Skin epidermis (tissue), 12 donors: ENCODE results near the gene FOXD2.

ENCODE experiments used
- H3K27ac ChIP-seq, 21 experiments: fragments of 200-600 bp; sonication (generic) in 11 of 21; one replicate each; pipeline ENCODE4 v1.5.0; 2020; ENCODE audit warnings: mild to moderate bottlenecking in 3 of 21, inconsistent platforms in 2 of 21, moderate library complexity in 2 of 21
- H3K4me3 ChIP-seq, 7 experiments: fragments of 200-600 bp; sonication (generic) in 2 of 7; one replicate each; pipeline ENCODE4 v1.5.0; 2020; ENCODE audit warnings: inconsistent platforms in 2 of 7, mild to moderate bottlenecking in 2 of 7, moderate library complexity in 1 of 7

FOXD2 gene

GRCh38 chr1:47416319-47417169, 21.3 kb upstream of the FOXD2 start:
- Histone ChIP-seq H3K4me3 (peak overlapping the region in 2 of 7 experiments; percentile 23 to 33), H3K27ac (no peak overlapping the region)

GRCh38 chr1:47417170-47418044, 20.4 kb upstream of the FOXD2 start:
- peak overlapping the region in 1 of 7 experiments; percentile 33 for H3K4me3 ChIP-seq
- H3K27ac ChIP-seq = no peak overlapping the region

GRCh38 chr1:47418122-47418521, 19.7 kb upstream of the FOXD2 start:
- Histone ChIP-seq H3K4me3 (no peak overlapping the region), H3K27ac (no peak overlapping the region)

DNA sequence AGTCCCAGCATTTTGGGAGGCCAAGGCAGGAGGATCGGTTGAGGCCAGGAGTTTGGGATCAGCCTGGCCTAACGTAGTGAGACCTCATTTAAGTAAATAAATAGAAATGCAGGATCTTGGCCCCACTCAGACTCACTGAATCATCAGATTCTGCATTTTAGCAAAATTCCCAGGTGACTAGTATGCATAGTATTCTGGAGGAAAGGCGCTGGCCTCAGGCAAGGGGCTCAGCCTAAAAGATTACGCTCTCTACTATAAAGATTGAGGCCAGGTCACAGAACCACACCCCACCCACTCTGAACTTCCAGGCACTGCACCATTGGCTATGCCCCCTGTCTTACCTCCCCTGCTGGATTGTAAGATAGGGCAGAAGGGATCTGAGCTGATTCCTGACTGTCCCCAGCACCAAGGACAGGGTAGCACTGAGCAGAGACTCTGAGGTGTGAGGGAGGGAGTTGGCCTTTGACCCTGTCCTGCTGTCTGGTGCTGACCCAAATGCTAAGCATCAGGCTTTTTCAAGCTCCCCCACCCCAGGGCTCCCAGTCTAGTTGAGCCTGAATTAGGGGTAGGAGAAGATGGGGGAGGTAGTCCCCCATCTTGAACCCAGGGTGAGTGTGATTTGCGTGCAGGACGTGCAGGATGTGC, 19.0 kb upstream of the FOXD2 start:
- Histone ChIP-seq H3K27ac (no peak overlapping the region), H3K4me3 (no peak overlapping the region)

GRCh38 chr1:47420547-47420946, 17.3 kb upstream of the FOXD2 start:
- H3K27ac ChIP-seq = no peak overlapping the region
- no peak overlapping the region for H3K4me3 ChIP-seq

DNA sequence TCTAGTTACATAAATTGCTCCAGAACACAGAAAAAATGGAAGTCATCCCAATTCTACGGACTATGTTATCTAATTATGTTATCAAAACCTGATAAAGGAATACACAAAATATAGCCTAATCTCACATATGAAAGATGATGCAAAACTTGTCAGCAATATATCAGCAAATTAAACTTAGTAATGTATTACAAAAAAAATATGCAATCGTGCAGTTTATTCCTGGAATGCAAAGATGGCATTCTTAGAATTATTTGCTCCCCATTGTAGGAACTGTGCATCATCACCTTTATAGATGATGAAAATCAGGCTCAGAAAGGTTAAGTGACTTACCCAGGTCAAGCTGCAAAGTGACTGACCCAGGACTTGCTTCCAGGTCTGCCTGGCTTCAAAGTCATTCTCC, 14.0 kb upstream of the FOXD2 start:
- Histone ChIP-seq H3K27ac (no peak overlapping the region), H3K4me3 (no peak overlapping the region)

DNA sequence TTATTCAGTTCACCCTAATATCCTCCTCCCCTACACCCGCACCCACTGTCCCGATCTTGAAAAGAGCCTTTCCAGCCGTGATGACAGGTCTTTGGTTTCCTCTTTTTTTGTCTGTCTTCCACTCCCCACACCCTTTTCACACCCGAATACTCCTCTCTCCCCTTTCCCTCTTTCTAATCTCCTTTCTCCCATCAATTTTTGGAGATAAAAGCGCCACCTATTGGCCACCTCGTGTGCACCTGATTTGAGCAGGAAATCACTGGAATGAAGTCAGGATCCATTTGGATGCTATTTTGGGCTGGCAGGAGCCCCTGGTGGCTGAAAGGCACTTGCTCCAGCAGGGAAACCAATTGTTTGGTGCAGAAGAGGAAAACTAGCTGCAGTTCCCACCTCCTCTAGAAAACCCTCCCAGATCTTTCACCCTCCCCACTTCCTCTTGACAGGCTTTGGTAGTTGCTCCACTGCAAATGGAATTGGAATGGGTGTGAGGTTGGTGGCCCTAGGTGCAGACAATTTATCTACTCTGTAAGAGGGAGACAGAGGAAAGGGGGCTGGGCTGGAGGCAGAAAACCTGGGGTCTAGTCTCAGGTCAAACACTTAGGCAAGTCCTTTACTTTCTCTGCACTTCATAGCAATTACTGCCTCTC, 13.4 kb upstream of the FOXD2 start:
- no peak overlapping the region for H3K27ac ChIP-seq
- H3K4me3 ChIP-seq = no peak overlapping the region

- no peak overlapping the region for H3K4me3 ChIP-seq
- H3K27ac ChIP-seq = no peak overlapping the region
Observed at GRCh38 chr1:47431534-47431933, 6.3 kb upstream of the FOXD2 start.

GRCh38 chr1:47432071-47433036, 5.5 kb upstream of the FOXD2 start:
- Histone ChIP-seq H3K4me3 (peak overlapping the region in 2 of 7 experiments; percentile 9 to 15), H3K27ac (no peak overlapping the region)

DNA sequence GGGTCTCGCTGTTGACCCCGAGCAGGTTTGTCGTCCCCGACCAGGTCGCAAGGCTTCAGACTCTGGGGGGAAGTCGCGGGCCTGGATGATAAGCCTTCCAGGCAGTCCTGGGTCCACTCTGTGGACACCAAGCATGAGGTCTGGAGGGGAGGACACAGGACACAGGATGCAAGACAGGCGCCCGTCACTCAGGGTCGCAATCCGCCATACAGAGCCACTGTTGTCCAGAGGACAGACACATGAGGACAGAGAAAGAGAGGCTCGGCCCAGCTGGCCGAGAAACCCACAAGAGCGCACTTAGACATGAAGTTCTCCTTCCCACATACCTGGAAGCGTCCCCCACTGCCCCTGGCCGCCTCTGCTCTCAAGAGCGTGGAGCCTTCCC, 4.8 kb upstream of the FOXD2 start:
- Histone ChIP-seq H3K4me3 (peak overlapping the region in 1 of 7 experiments; percentile 15), H3K27ac (no peak overlapping the region)

- H3K4me3 ChIP-seq = peak overlapping the region in 1 of 7 experiments; percentile 13
Observed at GRCh38 chr1:47433477-47434050, 4.3 kb upstream of the FOXD2 start.

DNA sequence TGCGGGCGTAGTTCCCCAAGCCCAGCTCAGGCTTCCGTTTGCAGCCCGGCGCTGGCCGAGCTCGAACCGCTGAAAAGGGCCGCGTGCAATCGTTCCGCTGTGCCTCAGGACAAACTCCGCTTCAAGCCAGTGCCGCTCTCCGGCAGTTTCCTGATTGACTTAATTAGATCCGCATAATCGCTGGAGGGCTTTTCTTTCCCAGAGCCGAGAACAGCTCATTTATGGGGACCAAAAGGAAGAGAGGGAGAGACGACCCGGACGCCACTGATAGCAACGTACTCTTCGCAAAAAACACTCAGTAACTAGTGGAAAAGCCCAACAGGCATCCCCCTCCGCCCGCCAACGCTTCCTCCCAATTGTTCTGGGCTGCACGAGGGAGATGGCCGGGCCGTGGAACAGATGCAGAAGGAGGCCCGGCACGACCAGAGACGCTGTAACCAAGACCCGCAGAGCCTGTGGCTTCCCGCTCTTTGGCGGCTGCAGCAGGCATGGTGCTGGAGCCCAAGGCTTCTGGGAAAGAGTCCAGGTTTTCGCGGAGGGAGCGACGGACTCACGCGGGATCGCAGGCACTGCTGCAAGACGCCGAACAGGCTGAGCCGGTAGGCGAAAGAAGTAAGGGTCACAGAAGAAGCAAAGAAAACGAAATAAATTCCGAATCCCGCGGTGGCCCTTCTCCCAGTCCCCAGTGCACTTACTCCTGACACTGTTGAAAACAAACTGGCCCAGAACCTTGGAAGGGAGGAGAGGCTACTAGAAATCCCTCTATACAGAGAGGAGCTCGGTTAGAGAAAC, 3.6 kb upstream of the FOXD2 start:
- Histone ChIP-seq H3K27ac (peak overlapping the region in 1 of 21 experiments; percentile 21), H3K4me3 (peak overlapping the region in 2 of 7 experiments; percentile 9 to 13)

More at GRCh38 chr1:47433477-47434050, 4.3 kb upstream of the FOXD2 start:
- H3K27ac ChIP-seq = peak overlapping the region in 1 of 21 experiments; percentile 21

DNA sequence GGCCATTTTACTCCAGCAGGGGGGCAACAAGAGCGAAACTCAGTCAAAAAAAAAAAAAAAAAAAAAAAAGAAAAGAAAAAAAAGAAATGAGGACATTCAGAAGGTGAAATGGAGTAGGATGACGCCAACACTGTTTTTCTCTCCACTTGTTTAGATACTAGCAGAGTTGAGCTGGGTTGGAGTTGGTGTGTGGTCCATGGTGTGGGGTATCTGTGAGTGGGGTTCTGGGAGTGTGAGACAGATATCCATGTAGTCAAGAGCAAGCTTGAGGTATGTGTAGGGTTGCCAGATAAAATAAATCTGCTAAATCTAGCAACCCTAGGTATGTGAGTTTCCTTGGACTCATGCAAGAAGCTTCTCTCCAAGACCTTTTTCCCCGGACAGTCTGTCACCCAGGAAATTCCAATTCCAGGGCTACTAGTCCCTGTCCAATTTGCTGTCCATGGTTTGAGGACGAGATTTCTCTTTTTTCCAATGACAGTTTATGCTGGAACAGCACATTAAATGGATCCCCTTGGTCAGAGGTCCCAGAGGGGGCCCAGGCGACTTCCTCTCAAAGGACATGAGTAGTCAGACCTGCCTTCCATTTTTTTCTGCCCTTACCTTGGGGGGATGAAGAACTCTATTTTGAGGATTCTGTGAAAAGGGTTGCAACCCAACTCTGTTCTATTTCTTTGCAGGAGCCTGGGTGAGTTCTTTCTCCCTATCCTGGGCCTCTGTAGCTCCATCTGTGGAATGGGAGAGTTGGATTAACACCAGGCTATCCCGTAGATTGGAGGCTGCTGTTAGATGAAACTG, 2.1 kb upstream of the FOXD2 start:
- Histone ChIP-seq H3K4me3 (no peak overlapping the region), H3K27ac (no peak overlapping the region)

GRCh38 chr1:47436304-47436978, 1.4 kb upstream of the FOXD2 start:
- Histone ChIP-seq H3K27ac (peak overlapping the region in 15 of 21 experiments; percentile 9 to 90 (median 75)), H3K4me3 (peak overlapping the region; percentile 47 to 71 (median 59))

GRCh38 chr1:47436979-47437446, 831 bp upstream of the FOXD2 start:
- peak overlapping the region; percentile 47 to 71 (median 59) for H3K4me3 ChIP-seq
- peak overlapping the region; percentile 9 to 90 (median 75) for H3K27ac ChIP-seq
